ENCODE results near the gene PYHIN1. TPM values are rescaled to one million over a fixed set of nuclear protein-coding genes. Genes with fewer than 3 reads are reported as not detected.

The PYHIN1 gene
- polyA plus RNA-seq, 1 donor (not counting 4 experiments of a cell fraction or from before 2014, with no cell fraction given), result 0.37 TPM

DNA sequence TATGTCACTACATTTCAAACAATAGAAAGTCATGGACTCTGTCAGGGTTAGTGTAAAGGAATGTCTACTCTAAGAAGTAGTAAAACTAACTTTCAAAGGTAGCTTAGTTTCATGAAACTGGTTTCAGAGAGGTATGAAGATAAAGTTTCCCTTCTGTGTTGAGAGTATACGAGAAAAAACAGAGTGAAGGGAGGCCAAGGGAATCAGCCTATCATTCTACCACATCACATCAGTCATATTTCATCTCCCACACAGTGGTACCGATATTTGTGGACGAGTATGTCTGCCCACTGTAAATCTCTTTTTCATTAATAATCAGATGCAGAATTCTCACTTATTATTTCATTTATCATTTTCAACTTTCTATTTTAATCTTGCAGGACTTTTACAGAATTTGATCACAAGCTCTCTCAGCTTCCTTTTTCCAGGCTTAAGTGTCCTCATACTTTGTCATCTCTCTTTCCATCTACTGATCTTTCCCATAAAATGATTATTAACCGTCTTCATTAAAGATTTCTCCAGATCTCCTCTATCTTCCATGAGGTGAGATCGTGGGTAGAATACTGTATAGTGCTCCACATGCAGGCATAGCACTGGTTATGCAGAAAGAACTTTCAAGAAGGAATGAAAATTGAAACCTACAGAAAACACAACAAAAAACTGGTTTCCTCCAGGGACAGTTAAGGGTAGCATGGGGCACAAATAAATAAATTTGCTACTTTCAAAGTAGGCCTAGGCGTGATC, 66.9 kb downstream of the PYHIN1 start:
- Histone ChIP-seq H3K4me1 (ENCODE audit: control insufficient read depth, extremely low read depth, insufficient read depth, low read length) (peaks cover 22% of the 10 kb centered on the region), H3K79me2 (ENCODE audit: control insufficient read depth, insufficient read depth, low read length) (no peaks in the 10 kb centered on the region), H4K20me1 (ENCODE audit: control insufficient read depth, extremely low read depth, insufficient read depth, low read length) (no peaks in the 10 kb centered on the region), H3K4me3 (ENCODE audit: control insufficient read depth in 2 of 3, extremely low read depth in 1 of 3, insufficient read depth in 2 of 3, low read depth in 1 of 3, low read length in 3 of 3) (peak overlapping the region in 1 of 3 experiments; percentile 86), H3K9ac (ENCODE audit: control insufficient read depth, extremely low read depth, insufficient read depth, low read length) (no peak overlapping the region), H3K4me2 (ENCODE audit: control insufficient read depth, extremely low read depth, insufficient read depth, low read depth, low read length) (peak overlapping the region; percentile 92), H3K27ac (ENCODE audit: control insufficient read depth, insufficient read depth, low read length) (no peak overlapping the region), H3K36me3 (ENCODE audit: control insufficient read depth in 2 of 2, extremely low read depth in 1 of 2, insufficient read depth in 2 of 2, low read length in 2 of 2) (no peaks in the 10 kb centered on the region), H2AFZ (ENCODE audit: control insufficient read depth, low read length) (no peak overlapping the region), H3K9me1 (ENCODE audit: control insufficient read depth, extremely low read depth, insufficient read depth, low read length) (no peaks in the 10 kb centered on the region), H3K27me3 (ENCODE audit: control insufficient read depth, extremely low read depth, insufficient read depth, low read length) (no peaks in the 10 kb centered on the region), H3K9me3 (ENCODE audit: control insufficient read depth, low read depth, low read length) (no peaks in the 10 kb centered on the region)
- no peak for FAIRE-seq
- TF ChIP-seq EZH2 (IDR thresholded peaks at IDR 0.05; ENCODE audit: low read length), result no peak
- TF ChIP-seq, protein P1, sequence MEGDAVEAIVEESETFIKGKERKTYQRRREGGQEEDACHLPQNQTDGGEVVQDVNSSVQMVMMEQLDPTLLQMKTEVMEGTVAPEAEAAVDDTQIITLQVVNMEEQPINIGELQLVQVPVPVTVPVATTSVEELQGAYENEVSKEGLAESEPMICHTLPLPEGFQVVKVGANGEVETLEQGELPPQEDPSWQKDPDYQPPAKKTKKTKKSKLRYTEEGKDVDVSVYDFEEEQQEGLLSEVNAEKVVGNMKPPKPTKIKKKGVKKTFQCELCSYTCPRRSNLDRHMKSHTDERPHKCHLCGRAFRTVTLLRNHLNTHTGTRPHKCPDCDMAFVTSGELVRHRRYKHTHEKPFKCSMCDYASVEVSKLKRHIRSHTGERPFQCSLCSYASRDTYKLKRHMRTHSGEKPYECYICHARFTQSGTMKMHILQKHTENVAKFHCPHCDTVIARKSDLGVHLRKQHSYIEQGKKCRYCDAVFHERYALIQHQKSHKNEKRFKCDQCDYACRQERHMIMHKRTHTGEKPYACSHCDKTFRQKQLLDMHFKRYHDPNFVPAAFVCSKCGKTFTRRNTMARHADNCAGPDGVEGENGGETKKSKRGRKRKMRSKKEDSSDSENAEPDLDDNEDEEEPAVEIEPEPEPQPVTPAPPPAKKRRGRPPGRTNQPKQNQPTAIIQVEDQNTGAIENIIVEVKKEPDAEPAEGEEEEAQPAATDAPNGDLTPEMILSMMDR (optimal IDR thresholded peaks at IDR 0.05 in 1 of 3, IDR thresholded peaks at IDR 0.05 in 1 of 3, conservative IDR thresholded peaks at IDR 0.05 in 1 of 3; ENCODE audit: extremely low read depth in 1 of 3, insufficient read depth in 2 of 3, low read length in 3 of 3), result no peak
- dilution Hi-C loops (cut with MboI; ENCODE audit: extremely low pct_ligation_motif_present, low sequenced_read_pairs), result no loop called here
- no peak for DNase-seq (ENCODE audit: low read depth, low spot score)

DNA sequence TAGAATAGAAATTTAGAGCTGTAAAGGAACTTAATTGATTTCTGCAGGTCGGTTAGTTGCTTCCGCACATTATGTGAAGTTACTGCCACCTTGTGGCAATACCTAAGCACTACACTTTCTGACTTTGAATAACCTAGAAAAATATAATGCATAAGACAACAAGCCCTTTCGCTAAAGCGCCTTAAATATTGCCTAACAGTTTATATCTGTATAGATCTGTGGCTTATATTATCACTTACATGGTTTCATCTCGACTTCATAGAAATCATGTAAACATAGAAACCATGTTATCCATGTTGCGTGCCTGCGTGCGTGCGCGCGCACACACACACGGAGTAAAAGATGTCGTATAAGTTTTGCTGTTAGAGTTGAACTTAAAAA, 67.4 kb downstream of the PYHIN1 start:
- Histone ChIP-seq H3K79me2 (ENCODE audit: control insufficient read depth, insufficient read depth, low read length) (no peaks in the 10 kb centered on the region), H3K4me2 (ENCODE audit: control insufficient read depth, extremely low read depth, insufficient read depth, low read depth, low read length) (peak overlapping the region; percentile 92), H3K9me1 (ENCODE audit: control insufficient read depth, extremely low read depth, insufficient read depth, low read length) (no peaks in the 10 kb centered on the region), H3K27me3 (ENCODE audit: control insufficient read depth, extremely low read depth, insufficient read depth, low read length) (no peaks in the 10 kb centered on the region), H3K4me1 (ENCODE audit: control insufficient read depth, extremely low read depth, insufficient read depth, low read length) (peaks cover 22% of the 10 kb centered on the region), H4K20me1 (ENCODE audit: control insufficient read depth, extremely low read depth, insufficient read depth, low read length) (no peaks in the 10 kb centered on the region), H3K4me3 (ENCODE audit: control insufficient read depth in 2 of 3, extremely low read depth in 1 of 3, insufficient read depth in 2 of 3, low read depth in 1 of 3, low read length in 3 of 3) (peak overlapping the region in 2 of 3 experiments; percentile 67 to 86), H3K27ac (ENCODE audit: control insufficient read depth, insufficient read depth, low read length) (peak overlapping the region; percentile 71), H2AFZ (ENCODE audit: control insufficient read depth, low read length) (peak overlapping the region; percentile 97), H3K36me3 (ENCODE audit: control insufficient read depth in 2 of 2, extremely low read depth in 1 of 2, insufficient read depth in 2 of 2, low read length in 2 of 2) (no peaks in the 10 kb centered on the region), H3K9me3 (ENCODE audit: control insufficient read depth, low read depth, low read length) (no peaks in the 10 kb centered on the region), H3K9ac (ENCODE audit: control insufficient read depth, extremely low read depth, insufficient read depth, low read length) (peak overlapping the region; percentile 61)
- DNase-seq (ENCODE audit: low read depth, low spot score), result no peak
- TF ChIP-seq, protein P1 (optimal IDR thresholded peaks at IDR 0.05 in 1 of 3, IDR thresholded peaks at IDR 0.05 in 1 of 3, conservative IDR thresholded peaks at IDR 0.05 in 1 of 3; ENCODE audit: extremely low read depth in 1 of 3, insufficient read depth in 2 of 3, low read length in 3 of 3), result peak in 2 of 3 experiments; percentile 74 to 75
- TF ChIP-seq EZH2 (IDR thresholded peaks at IDR 0.05; ENCODE audit: low read length), result no peak
- dilution Hi-C loops (cut with MboI; ENCODE audit: extremely low pct_ligation_motif_present, low sequenced_read_pairs), result no loop called here
- FAIRE-seq, result peak; percentile 82

Measured in keratinocyte (primary cell).